HG02763 (cell line): ENCODE results near the gene ATP6V0D1.
"Not testable (repeated sequence)": the region's sequence is repeated elsewhere in the genome, so short reads cannot be mapped to it uniquely, and the experiment has no call there.

Experiments
- ATAC-seq: cut with Tn5 transposase; IDR thresholded peaks from one replicate; pipeline ENCODE4 v1.9.1; 2021; ENCODE audit warnings: mild to moderate bottlenecking, moderate library complexity; ENCODE audit not compliant: unreplicated experiment

Gene ATP6V0D1

DNA sequence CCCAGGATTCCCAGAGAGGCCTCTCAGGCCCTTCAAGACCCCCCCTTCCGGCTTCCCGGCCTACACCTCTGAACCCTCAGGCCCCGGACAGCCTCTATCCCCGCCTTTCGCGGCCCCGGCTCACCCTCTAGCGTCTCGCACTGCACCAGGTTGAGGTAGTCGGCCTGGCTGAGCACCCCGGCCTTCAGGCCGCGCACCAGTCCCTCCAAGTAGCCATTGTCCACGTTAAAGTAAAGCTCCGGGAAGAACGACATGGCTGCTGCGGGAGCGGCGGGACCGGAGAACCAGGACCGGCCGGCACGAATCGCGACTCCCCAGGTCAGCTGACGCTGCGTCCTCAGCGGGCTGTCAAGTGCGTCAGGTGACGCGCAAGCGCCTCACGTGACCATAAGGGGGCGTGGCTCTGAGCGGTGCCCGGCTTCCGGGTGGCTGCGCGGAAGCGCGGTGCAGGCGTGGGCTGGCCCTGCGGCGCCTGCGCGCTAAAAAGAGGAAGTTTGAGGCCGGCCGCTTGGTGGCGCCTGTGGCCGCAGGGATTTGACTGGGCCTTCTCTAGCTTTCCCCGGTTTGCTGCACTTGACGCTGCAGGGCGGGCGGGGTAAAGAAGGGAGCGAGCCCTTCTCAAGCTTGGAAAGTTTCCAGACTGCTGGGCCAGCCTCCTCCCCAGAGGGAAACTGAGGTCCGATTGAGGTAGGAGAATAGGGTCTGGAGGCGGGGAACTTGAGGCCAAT is at the start of gene ATP6V0D1:
ATP6V0D1 (minus strand) TSS at position 325 of the 728 bp plus-strand sequence; CDS start at position 254, 71 bp downstream.
- peak; percentile 93 for ATAC-seq

DNA sequence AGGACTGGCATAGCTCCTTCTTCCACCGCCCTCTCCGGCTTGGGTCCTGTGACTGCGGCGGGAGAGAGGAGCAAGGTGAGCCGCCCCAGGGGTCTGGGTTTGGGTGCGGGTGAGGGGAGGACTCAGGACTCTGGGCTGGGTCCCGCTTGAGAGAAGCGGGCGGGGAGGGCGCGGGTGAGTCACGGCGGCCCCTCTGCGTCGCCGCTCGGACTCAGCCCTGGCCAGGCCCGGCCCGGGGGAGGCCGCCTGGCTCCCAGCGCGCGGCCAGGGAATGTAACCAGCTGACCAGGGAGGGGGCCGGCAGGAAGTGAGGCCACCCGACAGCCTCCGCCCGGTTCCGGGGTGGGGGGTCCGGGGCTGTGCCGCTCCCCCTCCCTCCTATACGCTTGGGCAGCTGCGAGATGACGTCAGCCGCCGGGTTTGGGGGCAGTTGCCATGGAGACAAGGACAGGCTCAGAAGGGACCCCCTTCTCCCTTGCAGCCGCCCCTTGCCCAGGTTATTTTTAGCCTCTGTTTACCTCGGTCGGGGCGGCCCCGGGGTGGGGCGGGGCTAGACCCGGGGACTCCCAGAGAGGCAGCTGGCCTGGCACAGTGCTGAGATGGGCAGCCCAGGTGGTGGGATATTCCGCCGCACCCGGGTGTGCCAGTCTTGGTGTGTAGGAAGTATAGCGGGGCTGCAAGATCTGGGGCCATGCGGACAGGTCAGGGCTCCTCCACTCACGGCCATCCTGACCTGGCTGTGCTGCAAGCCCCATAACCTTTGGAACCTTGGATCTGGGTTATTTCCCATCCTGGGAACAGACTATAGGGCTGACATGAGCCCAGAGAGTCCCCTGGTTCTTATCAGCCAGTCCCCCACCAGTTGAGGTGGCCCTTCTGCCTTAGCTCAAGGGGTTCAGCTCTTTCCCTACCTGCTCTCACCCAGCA is 49.3 kb upstream of the ATP6V0D1 start:
- peak; percentile 44 for ATAC-seq

DNA sequence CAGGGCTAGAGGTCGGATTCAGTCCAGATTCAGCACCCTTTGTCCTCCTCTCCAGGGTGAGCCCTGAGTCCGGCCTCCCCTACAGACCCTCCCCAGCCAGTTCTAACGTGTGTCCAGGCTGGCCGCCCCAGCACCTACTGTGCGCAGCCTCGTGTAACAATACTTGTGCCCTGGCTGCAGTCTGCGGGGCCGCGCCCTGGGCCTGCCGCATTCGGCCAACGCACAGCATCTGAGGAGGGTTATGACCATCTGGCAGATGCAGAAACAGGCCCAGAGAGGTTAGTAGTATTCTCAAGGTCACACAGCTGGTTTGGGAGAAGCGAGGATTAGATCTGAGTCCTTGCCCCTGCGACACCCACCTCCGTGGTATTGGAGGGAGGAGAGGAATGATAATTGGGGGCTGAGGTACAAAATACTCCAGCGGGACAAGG is 48.6 kb upstream of the ATP6V0D1 start:
- ATAC-seq: no peak

DNA sequence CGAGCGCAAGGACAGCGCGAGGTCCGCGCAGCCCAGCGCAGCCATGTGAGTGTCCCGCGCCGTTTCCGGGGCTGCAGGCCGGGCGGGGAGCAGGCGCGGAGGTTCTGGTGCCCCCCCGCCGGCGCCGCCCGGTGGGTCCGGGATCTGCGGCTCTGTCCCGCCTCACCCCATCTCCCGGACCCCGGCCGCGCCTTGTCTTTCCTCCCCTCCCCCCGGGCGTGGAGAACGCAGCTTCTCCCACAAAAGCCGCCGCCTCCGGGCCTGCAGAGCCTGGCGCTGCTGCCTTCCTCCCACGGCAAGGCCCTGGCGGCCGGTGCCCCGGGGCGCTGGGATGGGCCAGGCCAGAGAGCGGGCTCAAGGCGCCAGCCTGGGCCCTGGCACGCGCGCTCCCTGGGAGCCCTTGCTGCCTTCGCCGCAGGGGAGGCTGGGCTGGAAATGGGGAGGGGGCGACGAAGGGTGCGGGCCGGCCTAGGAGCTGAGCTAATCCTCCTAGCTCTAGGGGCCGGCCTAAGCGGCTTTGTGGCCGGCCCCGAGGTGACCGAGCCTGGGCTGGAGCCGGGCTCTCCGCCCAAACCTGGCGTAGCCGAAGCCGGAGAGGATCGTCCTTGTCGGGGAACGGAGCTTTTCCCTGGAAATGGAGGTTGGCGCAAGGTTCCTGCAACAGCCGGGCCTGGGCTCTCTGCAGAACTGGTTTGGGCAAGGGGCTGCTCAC is 48.1 kb upstream of the ATP6V0D1 start:
- ATAC-seq: no peak

DNA sequence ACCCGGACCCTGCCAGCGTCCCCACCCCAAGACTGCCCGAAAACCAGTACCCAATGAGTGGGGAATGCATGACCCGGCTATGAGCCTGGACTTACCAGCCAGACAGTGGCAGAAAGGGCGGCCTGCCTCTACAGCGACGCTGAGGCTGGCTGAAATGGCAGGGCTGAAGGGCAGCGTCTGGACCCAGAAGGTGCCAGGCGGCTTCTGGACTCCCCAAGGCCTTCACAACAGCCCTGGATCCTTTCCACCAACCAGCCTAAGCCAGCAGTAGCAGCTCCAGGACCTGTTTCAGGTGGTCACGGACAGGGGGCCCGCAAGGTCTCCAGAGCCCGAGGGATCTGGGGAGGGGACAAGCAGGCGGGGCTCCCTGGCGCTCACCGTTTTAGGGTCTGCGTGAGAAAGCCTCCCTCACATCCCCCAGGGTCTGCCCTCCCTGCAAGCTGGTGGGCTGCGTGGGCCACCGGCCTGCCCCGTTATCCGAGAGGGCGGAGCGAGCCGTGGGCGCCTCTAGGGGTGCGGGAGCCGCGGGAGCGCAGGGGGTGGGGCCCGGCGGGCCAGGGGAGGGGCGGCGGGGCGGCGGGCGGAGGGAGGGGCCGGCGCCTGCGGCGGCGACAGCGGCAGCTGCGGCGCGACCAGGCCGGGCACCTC is 47.4 kb upstream of the ATP6V0D1 start, which contains the start of gene RIPOR1:
RIPOR1 (plus strand) TSS at position 608 of the 648 bp plus-strand sequence. CDS start 9,618 bp downstream, outside the sequence.
- no peak for ATAC-seq

DNA sequence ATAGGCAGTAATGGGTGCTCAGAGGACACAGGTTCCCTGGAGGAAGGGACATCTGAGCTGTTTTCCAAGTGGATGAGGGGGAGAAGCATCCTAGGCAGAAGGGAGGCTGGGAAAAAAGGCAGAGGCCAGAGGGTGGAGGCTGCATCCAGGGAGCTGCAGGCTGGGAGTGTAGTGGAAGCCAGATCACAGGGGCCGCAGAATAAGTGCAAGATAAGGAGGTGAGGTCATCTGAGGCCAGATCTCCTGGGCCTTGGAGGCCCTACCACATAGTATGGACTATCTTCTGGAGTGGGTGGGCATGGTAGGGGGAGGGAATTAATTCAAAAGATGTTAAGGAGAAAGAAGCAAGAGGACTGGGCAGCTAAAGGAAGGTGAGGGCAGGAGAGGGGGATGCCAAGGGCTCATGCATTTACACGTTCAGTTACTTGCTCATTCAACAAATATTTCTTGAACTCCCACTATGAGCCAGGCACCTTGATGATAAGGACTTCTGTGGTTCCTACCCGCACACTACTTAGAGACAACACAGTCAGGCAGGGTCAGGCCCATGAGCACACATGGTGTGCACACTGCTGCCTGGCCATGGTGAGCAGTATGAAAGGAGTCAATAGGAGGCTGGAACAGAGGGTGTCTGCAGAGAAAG is 45.3 kb upstream of the ATP6V0D1 start:
- no peak for ATAC-seq

DNA sequence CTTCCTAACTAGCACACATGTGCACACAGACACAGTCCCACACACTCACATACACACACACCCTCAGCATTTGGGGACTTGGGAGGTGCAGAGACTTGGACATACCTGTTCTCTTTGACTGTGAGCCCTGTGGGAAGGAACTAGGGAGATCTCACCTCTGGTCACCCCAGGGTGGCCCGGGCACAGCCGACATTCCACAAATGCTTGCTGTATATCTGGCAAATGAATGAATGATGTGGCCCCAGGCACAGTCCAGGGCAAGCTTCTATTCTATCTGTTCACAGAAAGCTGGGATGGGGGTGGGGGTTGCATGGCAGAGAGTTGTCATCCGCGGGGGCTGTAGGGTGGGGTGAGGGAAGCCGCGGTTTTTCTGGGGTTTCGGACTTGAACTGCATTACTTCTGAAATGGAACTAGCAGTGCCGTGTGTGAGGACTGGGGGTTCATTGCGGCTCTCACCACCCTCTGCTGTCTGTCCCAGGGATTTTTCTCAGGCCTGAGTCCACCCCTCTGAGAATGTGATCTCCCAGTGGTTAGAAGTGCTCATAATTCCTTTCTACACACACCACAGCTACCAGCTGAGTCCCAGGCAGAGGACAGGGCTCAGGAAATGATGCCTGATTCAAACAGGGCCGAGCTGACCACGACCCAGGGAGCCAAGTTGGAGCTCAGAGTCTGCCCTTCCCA is 44.4 kb upstream of the ATP6V0D1 start:
- no peak for ATAC-seq

DNA sequence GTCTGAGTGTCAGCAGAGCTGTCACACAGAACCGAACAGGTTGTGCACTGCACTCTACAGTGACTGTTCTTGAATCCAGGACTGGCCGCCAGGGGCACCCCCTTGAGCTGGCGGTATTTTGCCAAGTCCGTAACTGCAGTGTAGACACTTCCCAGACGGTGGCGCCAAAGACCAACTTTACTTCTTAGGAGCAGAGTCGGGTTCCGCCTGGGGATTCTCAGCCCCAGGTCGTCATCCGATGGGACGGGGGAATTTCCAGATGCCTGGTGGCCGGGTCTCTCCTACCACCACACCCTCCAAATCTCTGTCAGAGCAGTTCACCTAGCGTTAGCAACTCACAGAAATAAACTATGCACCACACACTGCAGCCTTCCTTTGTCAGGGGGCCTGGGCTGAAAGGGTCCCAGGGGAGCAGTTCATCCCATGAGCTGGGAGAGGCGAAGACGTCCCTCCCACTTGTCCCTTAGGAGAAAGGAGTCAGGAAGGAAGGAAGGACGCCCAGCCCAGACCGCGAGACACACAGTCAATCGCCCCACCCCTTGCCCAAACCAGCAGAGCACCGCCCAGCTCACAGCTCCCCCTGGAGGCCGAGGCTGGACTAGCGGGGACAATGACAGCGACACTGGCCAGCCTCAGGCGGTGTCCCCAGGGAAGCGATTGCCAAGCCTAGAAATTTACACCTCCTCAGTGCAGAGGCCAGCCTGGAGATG is 40.3 kb upstream of the ATP6V0D1 start:
- peak; percentile 57 for ATAC-seq

DNA sequence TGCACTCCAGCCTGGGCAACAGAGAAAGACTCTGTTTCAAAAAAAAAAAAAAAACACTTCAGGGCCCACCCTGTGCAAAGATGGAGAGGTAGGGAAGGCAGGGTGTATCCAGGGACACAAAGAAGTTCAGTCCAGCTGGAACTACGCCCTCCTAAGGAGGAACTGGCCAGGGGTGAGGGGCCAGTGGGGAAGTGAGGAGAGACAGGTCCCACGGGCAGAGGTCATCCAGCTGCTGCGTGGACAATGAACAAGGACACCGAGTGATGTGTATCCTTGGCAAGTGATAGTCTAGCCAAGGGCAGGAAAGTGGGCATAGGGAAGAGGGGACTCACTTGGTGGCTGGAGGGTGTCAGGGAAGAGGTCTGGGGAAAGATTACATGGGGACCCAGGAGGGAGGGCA is 38.3 kb upstream of the ATP6V0D1 start:
- no peak for ATAC-seq

DNA sequence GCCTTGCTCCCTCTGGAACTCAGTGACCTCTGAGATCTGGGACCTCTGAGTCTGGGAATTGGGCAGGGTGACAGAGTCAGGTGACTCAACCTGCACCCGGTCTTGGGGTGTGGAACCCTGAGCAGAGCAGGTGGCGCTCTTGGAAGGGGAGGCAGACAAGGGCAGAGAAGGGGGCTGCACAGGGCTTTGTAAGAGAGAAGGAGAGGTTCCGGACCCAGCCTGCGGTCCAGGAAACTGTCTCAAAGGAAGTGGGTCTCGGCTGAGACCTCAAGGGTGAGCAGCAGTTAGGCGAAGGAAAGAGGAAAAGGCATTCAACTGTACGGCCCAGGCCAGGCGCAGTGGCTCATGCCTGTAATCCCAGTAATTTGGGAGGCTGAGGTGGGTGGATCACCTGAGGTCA is 37.7 kb upstream of the ATP6V0D1 start:
- no peak for ATAC-seq

DNA sequence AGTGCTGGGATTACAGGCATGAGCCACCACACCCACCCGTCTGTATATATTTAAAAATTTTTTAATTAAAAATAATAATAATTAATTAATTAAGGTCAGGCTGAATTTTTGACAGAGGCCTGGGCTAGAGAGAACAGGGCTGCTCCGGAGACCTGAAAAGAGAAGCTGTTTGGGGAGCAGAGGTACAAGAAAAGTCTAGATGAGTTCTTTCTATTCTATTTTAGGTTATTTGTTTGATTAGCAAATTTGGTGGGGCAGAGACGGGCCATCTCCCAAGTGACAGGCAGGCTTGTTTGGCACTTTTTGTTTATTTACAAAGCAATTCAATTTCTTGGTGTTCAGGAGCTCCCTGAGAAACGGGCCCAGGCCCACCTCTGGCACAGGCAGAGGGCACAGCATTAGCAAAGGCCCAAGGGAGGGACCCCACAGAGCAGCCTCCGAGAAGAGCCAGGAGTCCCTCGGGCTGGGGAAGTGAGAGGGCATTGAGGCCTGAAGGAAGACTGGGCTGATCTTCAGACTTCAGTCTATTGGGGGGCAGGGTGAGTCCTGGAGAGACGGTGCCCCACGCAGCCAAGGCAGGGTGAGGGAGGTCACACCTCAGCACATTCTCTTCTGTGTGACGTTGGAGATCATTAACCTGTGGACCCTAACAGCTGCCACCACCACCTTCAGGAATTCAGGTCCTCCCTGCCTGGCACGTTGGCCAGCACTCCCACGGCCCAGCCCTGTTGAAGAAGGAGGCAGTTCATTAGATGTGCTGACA is 36.9 kb upstream of the ATP6V0D1 start:
- peak; percentile 46 for ATAC-seq

DNA sequence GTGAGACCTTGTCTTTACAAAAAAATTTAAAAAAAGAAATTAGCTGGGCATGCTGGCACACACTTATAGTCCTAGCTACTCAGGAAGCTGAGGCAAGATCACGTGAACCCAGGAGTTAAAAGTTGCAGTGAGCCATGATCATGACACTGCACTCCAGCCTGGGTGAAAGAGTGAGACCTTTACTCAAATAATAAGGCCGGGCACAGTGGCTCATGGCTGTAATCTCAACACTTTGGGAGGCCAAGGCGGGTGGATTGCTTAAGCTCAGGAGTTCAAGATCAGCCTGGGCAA is 36.1 kb upstream of the ATP6V0D1 start:
- ATAC-seq: no peak

DNA sequence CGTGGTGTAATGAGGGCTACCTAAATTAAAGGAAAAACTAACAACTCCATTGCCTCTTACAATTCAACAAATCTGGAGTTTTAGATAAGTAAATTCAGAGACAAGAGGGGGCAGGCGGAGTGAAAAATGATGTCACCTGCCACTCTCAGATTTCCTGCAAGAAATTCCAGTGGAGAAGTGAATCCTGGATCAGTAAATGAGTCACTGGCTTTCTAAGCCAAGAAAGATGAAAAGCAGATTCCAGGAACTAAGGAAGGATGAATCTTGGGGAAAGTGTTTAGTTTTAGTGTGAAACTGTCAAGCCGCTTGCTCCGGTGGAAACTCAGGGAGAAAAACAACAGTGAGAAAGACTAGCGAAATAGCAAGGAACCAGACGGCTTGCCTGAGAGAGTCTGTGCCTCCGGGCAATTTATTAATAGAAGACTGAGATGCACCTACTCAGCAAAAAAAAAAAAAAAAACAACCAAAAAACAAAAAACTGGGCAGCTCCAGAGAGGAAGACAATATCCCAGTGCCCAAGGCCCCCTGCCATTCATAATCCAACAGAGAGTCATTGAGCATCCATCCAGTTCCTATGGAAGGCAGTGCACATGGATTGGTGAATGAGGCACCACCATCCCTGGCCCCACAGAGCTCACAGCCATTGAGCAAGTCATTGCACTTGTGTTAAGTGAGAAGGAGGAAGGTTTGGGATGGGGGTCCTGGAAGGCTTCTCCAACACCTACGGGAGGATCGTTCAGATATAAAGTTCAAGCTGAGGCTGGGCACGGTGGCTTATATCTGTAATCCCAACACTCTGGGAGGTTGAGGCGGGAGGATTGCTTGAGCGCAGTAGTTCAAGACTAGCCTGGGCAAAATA is 35.6 kb upstream of the ATP6V0D1 start:
- no peak for ATAC-seq

DNA sequence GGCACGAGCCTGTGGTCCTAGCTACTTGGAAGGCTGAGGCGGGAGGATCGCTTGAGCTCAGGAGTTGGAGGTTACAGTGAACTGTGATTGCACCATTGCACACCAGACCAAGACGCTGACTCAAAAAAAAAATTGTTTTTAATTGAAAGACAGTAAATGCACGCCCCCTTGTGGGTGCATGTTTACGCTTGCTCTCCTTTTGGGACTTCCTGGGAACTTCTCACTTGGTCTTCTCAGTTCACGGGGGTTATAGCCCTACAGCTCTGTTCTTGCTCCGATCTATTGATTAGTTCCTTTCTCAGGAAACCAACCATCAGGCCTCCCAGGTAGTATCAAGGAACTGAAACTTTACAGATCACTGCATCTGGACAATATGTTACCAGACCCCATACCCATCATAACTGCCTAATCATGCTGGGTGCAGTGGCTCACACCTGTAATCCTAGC is 33.4 kb upstream of the ATP6V0D1 start:
- peak; percentile 33 for ATAC-seq

DNA sequence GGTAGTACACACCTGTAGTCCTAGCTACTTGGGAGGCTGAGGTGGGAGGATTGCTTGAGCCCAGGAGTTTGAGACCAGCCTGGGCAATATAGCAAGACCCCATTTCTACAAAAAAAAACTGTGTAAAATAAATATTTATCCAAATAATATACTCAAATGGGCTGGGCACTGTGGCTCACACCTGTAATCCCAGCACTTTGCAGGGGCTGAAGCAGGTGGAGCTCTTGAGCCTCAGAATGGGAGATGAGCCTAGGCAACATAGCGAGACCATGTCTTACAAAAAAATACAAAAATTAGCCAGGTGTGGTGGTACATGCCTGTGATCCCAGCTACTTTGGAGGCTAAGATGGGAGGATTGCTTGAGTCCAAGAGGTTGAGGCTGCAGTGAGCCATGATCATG is 32.9 kb upstream of the ATP6V0D1 start:
- not testable (repeated sequence) for ATAC-seq

DNA sequence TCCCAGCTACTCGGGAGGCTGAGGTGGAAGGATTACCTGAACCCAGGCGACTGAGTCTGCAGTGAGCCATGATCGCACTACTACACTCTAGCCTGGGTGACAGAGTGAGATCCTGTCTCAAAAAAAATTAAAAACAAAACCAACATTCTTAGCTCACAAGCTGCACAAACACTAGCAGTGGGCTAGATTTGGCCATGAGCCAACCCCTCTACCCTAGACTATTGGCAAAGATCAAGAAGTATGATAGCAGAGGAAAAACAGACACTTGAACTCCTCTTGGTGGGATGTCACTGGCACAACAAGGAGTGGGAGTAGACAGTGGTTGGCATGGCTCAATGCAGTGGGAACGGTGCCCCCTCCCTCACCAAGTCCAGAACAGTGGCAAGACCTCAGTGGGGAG is 28.1 kb upstream of the ATP6V0D1 start:
- ATAC-seq: no peak

DNA sequence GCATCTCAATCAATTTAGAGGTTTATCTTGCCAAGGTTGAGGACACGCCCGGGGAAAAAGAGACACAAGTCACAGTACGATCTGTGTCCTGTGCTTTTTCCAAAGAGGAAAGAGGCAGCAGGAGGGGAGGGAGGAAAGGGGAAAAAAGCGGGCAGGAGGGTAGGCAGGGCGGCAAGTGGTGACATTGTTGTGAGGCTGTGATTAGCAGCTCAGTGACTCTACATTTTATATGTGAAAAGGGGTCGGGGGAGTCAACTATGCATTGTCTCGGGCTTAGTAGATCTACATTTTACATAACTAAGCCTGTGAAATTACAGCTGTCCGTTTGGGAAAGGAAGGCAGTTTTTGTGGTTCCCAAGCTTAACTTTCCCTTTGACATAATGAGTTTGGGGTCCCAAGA is 25.5 kb upstream of the ATP6V0D1 start:
- ATAC-seq: no peak
